ENCODE results near the gene CFAP61.

Gene CFAP61

GRCh38 chr20:20367575-20368417 lies 315.5 kb downstream of the CFAP61 start, which contains the start of gene INSM1:
TSS of gene INSM1 (plus strand) at chr20:20368104. CDS start at chr20:20368268, 164 bp downstream.
- H3K14ac ChIP-seq (ENCODE audit: low read length) = no peak within 1 kb of the TSS
- H3K4me1 ChIP-seq (ENCODE audit: control insufficient read depth in 1 of 2, insufficient read depth in 2 of 2, low read length in 2 of 2) = peaks cover 14 to 21% of the 10 kb centered on the region in 2 experiments
- H2AFZ ChIP-seq (ENCODE audit: insufficient read depth, low read length, poor library complexity) = peak within 1 kb of the TSS; percentile 50
- no peak within 1 kb of the TSS for H4K8ac ChIP-seq (ENCODE audit: low read depth, low read length)
- H3K4me3 ChIP-seq (ENCODE audit: low read depth, low read length) = peak within 1 kb of the TSS; percentile 43
- H3K79me1 ChIP-seq (ENCODE audit: low read length) = no peaks in the 10 kb centered on the region
- no peak within 1 kb of the TSS for H2BK120ac ChIP-seq (ENCODE audit: insufficient read depth, low read length, poor library complexity)
- no peak within 1 kb of the TSS for H4K12ac ChIP-seq (ENCODE audit: low read depth, low read length)
- no peak within 1 kb of the TSS for H3K23ac ChIP-seq (ENCODE audit: low read length)
- DNase-seq = no peak
- H3K79me2 ChIP-seq (ENCODE audit: control insufficient read depth, insufficient read depth, low read length, poor library complexity) = no peaks in the 10 kb centered on the region
- WGBS (ENCODE audit: extremely low coverage, insufficient coverage, insufficient read length) = no CpG with 5 or more reads among the region's 108 CpGs
- H2BK5ac ChIP-seq (ENCODE audit: low read depth, low read length, poor library complexity) = no peak within 1 kb of the TSS
- no peak within 1 kb of the TSS for H3K9ac ChIP-seq (ENCODE audit: low read length)
- no peak within 1 kb of the TSS for H2AK5ac ChIP-seq (ENCODE audit: low read length)
- no peaks in the 10 kb centered on the region for H3K36me3 ChIP-seq (ENCODE audit: control insufficient read depth in 1 of 2, insufficient read depth in 2 of 2, low read length in 2 of 2)
- no peak within 1 kb of the TSS for H4K91ac ChIP-seq (ENCODE audit: low read depth, low read length)
- peak within 1 kb of the TSS; percentile 94 for H3K4me2 ChIP-seq (ENCODE audit: low read length)
- no peak within 1 kb of the TSS for H2BK12ac ChIP-seq (ENCODE audit: low read length)
- no peak within 1 kb of the TSS for H3K4ac ChIP-seq (ENCODE audit: low read depth, low read length)
- peaks cover 5% of the 10 kb centered on the region for H3K9me3 ChIP-seq (ENCODE audit: insufficient read depth, low read depth, low read length)
- H3K27me3 ChIP-seq (ENCODE audit: insufficient read depth, low read length) = peaks cover 75% of the 10 kb centered on the region
- no peak within 1 kb of the TSS for H3K27ac ChIP-seq (ENCODE audit: low read depth, low read length)
- no peak within 1 kb of the TSS for H3K18ac ChIP-seq (ENCODE audit: low read length)

GRCh38 chr20:20368418-20369249 lies 316.3 kb downstream of the CFAP61 start:
- H2BK120ac ChIP-seq (ENCODE audit: insufficient read depth, low read length, poor library complexity) = no peak overlapping the region
- H3K14ac ChIP-seq (ENCODE audit: low read length) = no peak overlapping the region
- peak overlapping the region; percentile 43 for H3K4me3 ChIP-seq (ENCODE audit: low read depth, low read length)
- no peaks in the 10 kb centered on the region for H3K79me1 ChIP-seq (ENCODE audit: low read length)
- no peak overlapping the region for H3K9ac ChIP-seq (ENCODE audit: low read length)
- H2BK12ac ChIP-seq (ENCODE audit: low read length) = no peak overlapping the region
- no peak for DNase-seq
- no peak overlapping the region for H4K91ac ChIP-seq (ENCODE audit: low read depth, low read length)
- H3K79me2 ChIP-seq (ENCODE audit: control insufficient read depth, insufficient read depth, low read length, poor library complexity) = no peaks in the 10 kb centered on the region
- peaks cover 14 to 24% of the 10 kb centered on the region in 2 experiments for H3K4me1 ChIP-seq (ENCODE audit: control insufficient read depth in 1 of 2, insufficient read depth in 2 of 2, low read length in 2 of 2)
- H3K36me3 ChIP-seq (ENCODE audit: control insufficient read depth in 1 of 2, insufficient read depth in 2 of 2, low read length in 2 of 2) = no peaks in the 10 kb centered on the region
- H4K12ac ChIP-seq (ENCODE audit: low read depth, low read length) = no peak overlapping the region
- H2AK5ac ChIP-seq (ENCODE audit: low read length) = no peak overlapping the region
- no peak overlapping the region for H3K27ac ChIP-seq (ENCODE audit: low read depth, low read length)
- H2AFZ ChIP-seq (ENCODE audit: insufficient read depth, low read length, poor library complexity) = peak overlapping the region; percentile 50
- peaks cover 66% of the 10 kb centered on the region for H3K27me3 ChIP-seq (ENCODE audit: insufficient read depth, low read length)
- no peak overlapping the region for H3K4ac ChIP-seq (ENCODE audit: low read depth, low read length)
- H4K8ac ChIP-seq (ENCODE audit: low read depth, low read length) = no peak overlapping the region
- no peak overlapping the region for H2BK5ac ChIP-seq (ENCODE audit: low read depth, low read length, poor library complexity)
- H3K18ac ChIP-seq (ENCODE audit: low read length) = no peak overlapping the region
- H3K4me2 ChIP-seq (ENCODE audit: low read length) = peak overlapping the region; percentile 94
- WGBS (ENCODE audit: extremely low coverage, insufficient coverage, insufficient read length) = no CpG with 5 or more reads among the region's 130 CpGs
- peaks cover 5% of the 10 kb centered on the region for H3K9me3 ChIP-seq (ENCODE audit: insufficient read depth, low read depth, low read length)
- no peak overlapping the region for H3K23ac ChIP-seq (ENCODE audit: low read length)

- no peak overlapping the region for H4K12ac ChIP-seq (ENCODE audit: low read depth, low read length)
- H3K27ac ChIP-seq (ENCODE audit: low read depth, low read length) = no peak overlapping the region
- H2AFZ ChIP-seq (ENCODE audit: insufficient read depth, low read length, poor library complexity) = no peak overlapping the region
- no peak overlapping the region for H3K9ac ChIP-seq (ENCODE audit: low read length)
- no peak overlapping the region for H3K4me3 ChIP-seq (ENCODE audit: low read depth, low read length)
- H4K8ac ChIP-seq (ENCODE audit: low read depth, low read length) = no peak overlapping the region
- H2AK5ac ChIP-seq (ENCODE audit: low read length) = no peak overlapping the region
- H4K91ac ChIP-seq (ENCODE audit: low read depth, low read length) = no peak overlapping the region
- no peak overlapping the region for H2BK12ac ChIP-seq (ENCODE audit: low read length)
- peak overlapping the region; percentile 94 for H3K4me2 ChIP-seq (ENCODE audit: low read length)
- H2BK120ac ChIP-seq (ENCODE audit: insufficient read depth, low read length, poor library complexity) = no peak overlapping the region
- H3K4ac ChIP-seq (ENCODE audit: low read depth, low read length) = no peak overlapping the region
- H3K79me2 ChIP-seq (ENCODE audit: control insufficient read depth, insufficient read depth, low read length, poor library complexity) = no peaks in the 10 kb centered on the region
- peaks cover 14 to 24% of the 10 kb centered on the region in 2 experiments for H3K4me1 ChIP-seq (ENCODE audit: control insufficient read depth in 1 of 2, insufficient read depth in 2 of 2, low read length in 2 of 2)
- H3K18ac ChIP-seq (ENCODE audit: low read length) = no peak overlapping the region
- H3K23ac ChIP-seq (ENCODE audit: low read length) = no peak overlapping the region
- no peaks in the 10 kb centered on the region for H3K36me3 ChIP-seq (ENCODE audit: control insufficient read depth in 1 of 2, insufficient read depth in 2 of 2, low read length in 2 of 2)
- H3K79me1 ChIP-seq (ENCODE audit: low read length) = no peaks in the 10 kb centered on the region
- no peak for DNase-seq
- no peak overlapping the region for H3K14ac ChIP-seq (ENCODE audit: low read length)
- H2BK5ac ChIP-seq (ENCODE audit: low read depth, low read length, poor library complexity) = no peak overlapping the region
- WGBS (ENCODE audit: extremely low coverage, insufficient coverage, insufficient read length) = no CpG with 5 or more reads among the region's 86 CpGs
- peaks cover 58% of the 10 kb centered on the region for H3K27me3 ChIP-seq (ENCODE audit: insufficient read depth, low read length)
- peaks cover 2% of the 10 kb centered on the region for H3K9me3 ChIP-seq (ENCODE audit: insufficient read depth, low read depth, low read length)
Observed at GRCh38 chr20:20369250-20370093, 317.1 kb downstream of the CFAP61 start.

- no peak overlapping the region for H3K14ac ChIP-seq (ENCODE audit: low read length)
- H2AK5ac ChIP-seq (ENCODE audit: low read length) = no peak overlapping the region
- H3K18ac ChIP-seq (ENCODE audit: low read length) = no peak overlapping the region
- H2AFZ ChIP-seq (ENCODE audit: insufficient read depth, low read length, poor library complexity) = no peak overlapping the region
- H3K4me2 ChIP-seq (ENCODE audit: low read length) = peak overlapping the region; percentile 94
- no peak overlapping the region for H3K23ac ChIP-seq (ENCODE audit: low read length)
- H4K91ac ChIP-seq (ENCODE audit: low read depth, low read length) = no peak overlapping the region
- H3K9ac ChIP-seq (ENCODE audit: low read length) = no peak overlapping the region
- DNase-seq = peak; percentile 13 to 23
- peaks cover 14 to 24% of the 10 kb centered on the region in 2 experiments for H3K4me1 ChIP-seq (ENCODE audit: control insufficient read depth in 1 of 2, insufficient read depth in 2 of 2, low read length in 2 of 2)
- WGBS (ENCODE audit: extremely low coverage, insufficient coverage, insufficient read length) = no CpG with 5 or more reads among the region's 10 CpGs
- H2BK12ac ChIP-seq (ENCODE audit: low read length) = no peak overlapping the region
- H4K8ac ChIP-seq (ENCODE audit: low read depth, low read length) = no peak overlapping the region
- no peak overlapping the region for H3K4ac ChIP-seq (ENCODE audit: low read depth, low read length)
- no peak overlapping the region for H2BK120ac ChIP-seq (ENCODE audit: insufficient read depth, low read length, poor library complexity)
- no peak overlapping the region for H4K12ac ChIP-seq (ENCODE audit: low read depth, low read length)
- peaks cover 51% of the 10 kb centered on the region for H3K27me3 ChIP-seq (ENCODE audit: insufficient read depth, low read length)
- H3K27ac ChIP-seq (ENCODE audit: low read depth, low read length) = no peak overlapping the region
- no peak overlapping the region for H2BK5ac ChIP-seq (ENCODE audit: low read depth, low read length, poor library complexity)
- H3K79me2 ChIP-seq (ENCODE audit: control insufficient read depth, insufficient read depth, low read length, poor library complexity) = no peaks in the 10 kb centered on the region
- no peaks in the 10 kb centered on the region for H3K79me1 ChIP-seq (ENCODE audit: low read length)
- peaks cover 2% of the 10 kb centered on the region for H3K9me3 ChIP-seq (ENCODE audit: insufficient read depth, low read depth, low read length)
- no peaks in the 10 kb centered on the region for H3K36me3 ChIP-seq (ENCODE audit: control insufficient read depth in 1 of 2, insufficient read depth in 2 of 2, low read length in 2 of 2)
- H3K4me3 ChIP-seq (ENCODE audit: low read depth, low read length) = no peak overlapping the region
Observed at GRCh38 chr20:20370094-20370575, 317.8 kb downstream of the CFAP61 start.

Measured in trophoblast cell (in vitro differentiated cells and primary cell).